C4-2B (cell line): ENCODE measurements around the gene TSPAN18.

ENCODE experiments used
- H3K27ac ChIP-seq: fragments of 450-650 bp; 2 replicates; pipeline ENCODE4 v1.5.1; 2017
- ZFX ChIP-seq: fragments of 450-650 bp; IDR thresholded peaks from 2 replicates; pipeline ENCODE4 v1.6.1; 2017
- TF ChIP-seq, protein P1 (sequence below): fragments of 450-650 bp; conservative IDR thresholded peaks from 2 replicates; pipeline ENCODE4 v1.5.1; 2017; ENCODE audit warnings: mild to moderate bottlenecking

Gene TSPAN18

DNA sequence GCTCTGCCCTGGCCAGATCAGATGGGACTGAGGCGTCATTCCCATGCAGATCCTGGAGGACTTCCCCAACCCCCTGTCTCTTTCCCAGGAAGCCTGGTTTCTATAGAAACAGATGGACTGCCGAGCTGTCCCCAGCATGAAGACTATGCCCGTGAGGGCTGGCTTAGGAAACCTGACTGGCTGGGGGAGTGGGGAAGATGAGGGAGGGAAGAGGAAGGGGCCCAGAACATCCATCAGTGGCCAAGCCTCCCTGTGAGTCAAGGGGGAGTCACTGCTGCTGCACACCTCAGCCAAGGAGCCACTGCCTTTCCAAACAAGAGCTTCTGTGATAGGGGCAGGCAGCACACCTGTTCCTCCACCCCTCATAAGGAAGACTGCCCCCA lies 218.1 kb downstream of the TSPAN18 start:
- TF ChIP-seq, protein P1, sequence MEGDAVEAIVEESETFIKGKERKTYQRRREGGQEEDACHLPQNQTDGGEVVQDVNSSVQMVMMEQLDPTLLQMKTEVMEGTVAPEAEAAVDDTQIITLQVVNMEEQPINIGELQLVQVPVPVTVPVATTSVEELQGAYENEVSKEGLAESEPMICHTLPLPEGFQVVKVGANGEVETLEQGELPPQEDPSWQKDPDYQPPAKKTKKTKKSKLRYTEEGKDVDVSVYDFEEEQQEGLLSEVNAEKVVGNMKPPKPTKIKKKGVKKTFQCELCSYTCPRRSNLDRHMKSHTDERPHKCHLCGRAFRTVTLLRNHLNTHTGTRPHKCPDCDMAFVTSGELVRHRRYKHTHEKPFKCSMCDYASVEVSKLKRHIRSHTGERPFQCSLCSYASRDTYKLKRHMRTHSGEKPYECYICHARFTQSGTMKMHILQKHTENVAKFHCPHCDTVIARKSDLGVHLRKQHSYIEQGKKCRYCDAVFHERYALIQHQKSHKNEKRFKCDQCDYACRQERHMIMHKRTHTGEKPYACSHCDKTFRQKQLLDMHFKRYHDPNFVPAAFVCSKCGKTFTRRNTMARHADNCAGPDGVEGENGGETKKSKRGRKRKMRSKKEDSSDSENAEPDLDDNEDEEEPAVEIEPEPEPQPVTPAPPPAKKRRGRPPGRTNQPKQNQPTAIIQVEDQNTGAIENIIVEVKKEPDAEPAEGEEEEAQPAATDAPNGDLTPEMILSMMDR = no peak
- no peak for TF ChIP-seq ZFX
- H3K27ac ChIP-seq = no peak overlapping the region

DNA sequence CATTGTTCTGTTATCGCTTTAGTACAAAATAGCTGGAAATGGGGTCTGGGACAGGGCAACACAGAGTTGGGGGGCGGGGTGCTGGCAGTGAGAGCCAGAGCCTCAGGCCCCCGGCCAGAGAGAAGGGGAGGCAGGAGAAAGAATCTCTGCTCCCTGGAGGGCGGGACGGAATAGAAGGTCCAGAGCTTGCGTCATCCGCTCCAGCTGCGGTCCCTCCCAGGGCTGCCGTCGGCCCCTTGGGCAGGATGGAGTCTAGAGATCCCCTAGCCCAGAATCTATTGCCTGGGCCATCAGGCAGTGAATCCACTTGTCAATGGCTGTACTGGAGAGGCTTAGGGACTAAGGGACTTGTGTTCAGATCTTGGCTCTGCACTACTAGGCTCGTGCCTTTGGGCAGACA lies 218.9 kb downstream of the TSPAN18 start:
- H3K27ac ChIP-seq = no peak overlapping the region
- no peak for TF ChIP-seq ZFX
- TF ChIP-seq, protein P1 = no peak

DNA sequence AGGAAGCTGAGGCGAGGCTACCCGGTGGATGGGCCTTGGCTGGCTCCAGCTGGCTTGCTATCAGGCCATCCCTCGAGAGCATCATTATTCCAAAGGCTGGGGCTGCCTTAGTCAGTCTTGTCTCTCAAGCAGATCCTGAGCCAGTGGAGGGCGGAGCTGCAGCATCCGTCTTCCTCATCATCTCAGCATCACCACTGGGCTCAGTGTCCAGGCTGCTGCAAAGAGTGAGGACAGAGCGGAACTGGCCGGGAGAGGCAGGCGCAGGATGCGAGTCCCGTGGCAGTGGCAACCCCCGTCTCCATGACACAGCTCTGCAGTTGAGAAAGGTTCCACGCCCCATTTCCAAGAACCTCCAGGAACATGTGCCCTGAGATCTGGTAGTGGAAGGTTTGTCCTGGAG lies 219.5 kb downstream of the TSPAN18 start:
- no peak overlapping the region for H3K27ac ChIP-seq
- no peak for TF ChIP-seq ZFX
- TF ChIP-seq, protein P1 = no peak

DNA sequence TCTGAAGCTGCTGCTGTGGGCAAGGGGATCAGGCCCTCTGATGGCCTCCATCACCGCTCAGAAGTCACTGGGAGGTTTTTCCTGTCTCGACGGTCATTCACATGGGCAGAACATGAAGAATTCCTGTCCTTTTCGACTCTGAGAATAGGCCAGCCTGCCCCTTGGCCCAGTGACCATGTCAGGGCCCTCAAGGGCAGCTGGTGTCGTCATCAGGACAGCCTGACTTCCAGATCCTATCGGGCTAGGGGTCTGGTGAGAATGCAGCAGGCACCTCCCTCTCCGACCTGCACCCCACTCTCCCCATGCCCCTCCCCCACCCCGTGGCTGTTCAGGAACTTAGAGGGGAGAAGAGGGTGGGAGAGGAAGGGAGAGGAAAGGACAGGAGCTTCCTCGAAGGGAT lies 220.4 kb downstream of the TSPAN18 start:
- no peak overlapping the region for H3K27ac ChIP-seq
- no peak for TF ChIP-seq ZFX
- TF ChIP-seq, protein P1 = no peak

DNA sequence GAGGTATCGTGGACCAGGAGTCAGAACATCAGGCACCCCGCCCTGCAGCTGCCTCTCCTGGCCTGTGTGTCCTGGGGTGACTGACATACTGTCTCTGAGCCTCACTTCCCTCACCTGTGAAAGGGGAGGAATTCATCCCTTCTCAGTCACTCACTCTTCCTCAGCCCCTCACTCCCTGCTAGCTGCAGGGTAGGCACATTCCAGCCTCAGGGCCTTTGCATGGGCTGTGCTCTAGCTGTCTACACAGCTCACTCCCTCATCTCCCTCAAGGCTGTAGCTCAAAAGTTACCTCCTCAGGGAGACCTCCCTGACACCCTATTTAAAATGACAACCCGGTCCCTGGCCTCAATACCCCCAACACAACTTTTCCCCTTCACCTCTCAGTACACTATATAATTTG lies 221.4 kb downstream of the TSPAN18 start:
- TF ChIP-seq, protein P1 = no peak
- TF ChIP-seq ZFX = no peak
- no peak overlapping the region for H3K27ac ChIP-seq

DNA sequence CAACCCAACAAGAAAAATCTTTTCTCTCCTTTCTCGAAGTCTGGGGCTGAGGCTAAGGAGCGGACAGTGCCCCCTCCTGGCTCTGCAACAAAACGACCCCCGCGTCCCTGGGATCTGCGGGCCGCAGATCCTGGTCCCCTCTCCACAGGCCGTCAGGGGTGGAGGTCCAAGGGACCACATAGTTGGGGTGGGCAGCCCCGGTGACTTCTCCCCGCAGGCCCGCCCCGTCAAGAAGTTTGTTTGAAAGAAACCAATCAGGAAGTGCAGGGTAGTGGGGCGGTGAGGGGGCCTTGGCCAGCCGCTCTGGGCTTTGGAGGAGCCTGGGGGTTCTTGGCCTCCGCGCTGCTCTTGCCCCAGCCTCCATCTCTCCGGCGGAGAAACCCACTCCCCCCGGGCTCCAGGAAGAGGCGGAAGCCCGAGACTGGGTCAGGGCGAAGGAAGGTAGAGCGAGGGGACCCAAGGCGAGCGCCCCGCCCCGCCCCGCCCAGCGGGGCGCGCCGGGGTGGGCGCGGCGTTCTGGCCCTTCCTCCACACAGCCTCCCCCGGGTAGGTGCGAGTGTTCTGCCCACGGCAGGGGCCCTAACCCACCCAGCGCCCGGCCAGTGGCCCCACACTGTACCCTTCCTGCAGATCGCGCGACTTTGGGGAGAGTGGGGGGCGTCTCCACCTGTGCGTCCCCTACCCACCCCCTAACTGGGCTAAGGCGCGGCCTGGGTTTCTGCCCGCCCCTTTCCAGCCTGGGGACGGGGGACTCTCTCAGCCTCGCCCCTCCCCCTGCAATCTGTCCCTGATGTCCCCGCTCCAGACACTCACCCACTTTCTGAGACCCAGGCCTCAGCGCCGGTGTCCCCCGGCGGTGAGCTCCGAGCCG lies 222.6 kb downstream of the TSPAN18 start:
- TF ChIP-seq ZFX = no peak
- TF ChIP-seq, protein P1 = no peak; the same call in 1 of the 2 replicates
- H3K27ac ChIP-seq = peak overlapping the region; percentile 66

DNA sequence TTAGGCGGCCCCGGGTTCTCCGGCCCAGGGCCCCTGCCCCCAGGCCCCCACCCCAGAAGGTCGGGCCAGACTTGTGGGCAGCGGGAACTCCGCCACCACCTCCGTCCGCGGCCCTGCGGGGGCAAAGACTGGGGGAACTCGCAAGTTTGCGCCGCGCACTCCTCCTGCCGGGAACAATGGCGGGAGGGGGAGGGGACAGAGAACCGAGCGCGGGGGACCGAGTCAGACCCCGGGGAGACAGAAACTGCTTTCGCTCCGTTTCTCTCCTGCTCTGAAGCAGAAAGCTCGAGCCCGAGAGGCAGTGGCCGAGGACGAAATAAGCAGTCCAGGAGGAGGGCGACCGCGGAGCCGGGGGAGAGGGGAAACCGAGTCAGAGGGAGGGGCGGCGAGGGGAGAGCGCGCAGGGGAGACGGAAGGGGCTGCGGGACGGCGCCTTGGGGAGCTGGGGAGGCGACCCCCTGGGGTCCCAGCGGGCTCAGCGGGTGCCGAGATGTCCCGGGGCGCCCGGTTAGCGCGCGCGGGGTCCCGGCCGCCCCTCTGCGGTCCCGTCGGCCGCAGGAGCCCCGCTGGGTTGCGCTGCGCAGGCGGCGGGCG lies 223.4 kb downstream of the TSPAN18 start:
- peak overlapping the region; percentile 66 for H3K27ac ChIP-seq

More for the DNA sequence above, 223.4 kb downstream of the TSPAN18 start:
- TF ChIP-seq ZFX = no peak
- TF ChIP-seq, protein P1 = no peak
